Esophagus mucosa (tissue), 1 donor: ENCODE results near the gene PLD3. TPM values are rescaled to one million over a fixed set of nuclear protein-coding genes. Genes with fewer than 3 reads are reported as not detected.
"Not testable (repeated sequence)": the region's sequence is repeated elsewhere in the genome, so short reads cannot be mapped to it uniquely, and the experiment has no call there.

ENCODE experiments used
- ATAC-seq: fragments of 200-7000 bp; cut with Tn5 transposase; one replicate; pipeline ENCODE4 v1.9.1; 2020
- total RNA-seq: library from RNA; stranded (reverse); gene quantifications from one replicate; pipeline ENCODE4 v1.2.4, GENCODE V29; 2023
- donor health status: DM: yes; HTN: yes; CAD: no.

The PLD3 gene
- total RNA-seq, 1 donor from 2014 or later, result 55.4 TPM

DNA sequence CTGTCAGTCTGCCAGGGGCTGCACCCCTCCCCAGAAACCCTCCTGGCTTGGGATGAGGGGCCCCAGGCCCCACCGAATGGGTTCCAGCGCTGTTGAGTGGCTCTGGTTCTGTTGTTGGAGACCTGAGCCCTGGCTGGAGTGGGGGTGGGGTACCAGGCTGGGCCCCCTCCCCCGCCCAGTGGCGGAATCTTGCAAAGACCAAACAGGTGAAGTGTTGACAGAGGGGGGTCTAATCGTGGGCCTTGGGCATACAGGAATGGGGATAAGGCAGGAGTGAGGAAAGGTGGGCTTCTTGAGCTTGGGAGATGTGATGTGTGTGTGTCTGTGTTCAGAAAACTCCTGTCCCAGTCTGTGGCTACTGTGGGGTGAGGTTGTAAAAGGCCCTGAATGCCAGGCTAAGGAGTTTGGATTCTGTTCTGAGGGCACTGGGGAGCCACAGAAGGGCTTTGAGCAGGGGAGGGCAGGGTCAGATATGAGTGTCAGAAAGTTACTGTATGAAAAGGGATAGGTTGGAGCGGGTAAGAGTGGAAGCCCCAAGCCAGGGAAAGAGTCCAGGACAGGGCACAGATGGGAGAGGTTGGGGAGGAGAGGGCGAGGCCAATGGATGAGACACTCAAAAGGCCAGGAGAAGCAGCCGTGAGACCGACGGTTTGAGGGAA is 41.7 kb downstream of the PLD3 start, which contains the start of gene HIPK4:
Gene HIPK4, minus strand, starts transcription at position 98 of the 659 bp plus-strand sequence. CDS start 279 bp downstream, outside the sequence.
- no peak for ATAC-seq

GRCh38 chr19:40392123-40392522 is 43.6 kb downstream of the PLD3 start:
- ATAC-seq, result no peak

DNA sequence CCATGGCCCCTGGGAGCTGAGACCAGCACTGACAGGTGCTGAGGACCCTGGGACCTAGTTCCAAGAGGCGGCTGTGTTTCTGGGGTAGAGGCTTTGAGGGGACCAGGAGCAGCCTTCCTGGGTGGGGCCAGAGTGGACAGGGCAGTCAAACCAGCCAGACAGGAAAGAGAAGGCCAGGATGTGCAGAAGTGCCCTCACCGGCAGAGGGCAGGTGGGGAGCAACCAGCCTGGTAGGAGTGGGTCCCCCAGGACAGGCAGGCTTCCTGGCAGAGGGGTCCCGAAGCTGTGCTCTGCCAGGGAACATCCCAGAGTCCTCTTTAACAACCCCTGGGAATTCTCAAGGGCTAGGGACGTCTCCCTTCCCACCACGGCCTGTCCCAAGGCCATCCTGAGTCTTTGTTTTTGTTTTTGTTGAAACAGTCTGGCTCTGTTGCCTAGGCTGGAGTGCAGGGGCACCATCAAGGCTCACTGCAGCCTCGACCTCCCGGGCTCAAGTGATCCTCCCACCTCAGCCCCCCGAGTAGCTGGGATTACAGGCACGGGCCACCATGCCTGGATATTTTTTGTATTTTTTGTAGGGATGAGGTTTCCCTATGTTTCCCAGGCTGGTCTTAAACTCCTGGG is 44.5 kb downstream of the PLD3 start:
- peak; percentile 83 for ATAC-seq

DNA sequence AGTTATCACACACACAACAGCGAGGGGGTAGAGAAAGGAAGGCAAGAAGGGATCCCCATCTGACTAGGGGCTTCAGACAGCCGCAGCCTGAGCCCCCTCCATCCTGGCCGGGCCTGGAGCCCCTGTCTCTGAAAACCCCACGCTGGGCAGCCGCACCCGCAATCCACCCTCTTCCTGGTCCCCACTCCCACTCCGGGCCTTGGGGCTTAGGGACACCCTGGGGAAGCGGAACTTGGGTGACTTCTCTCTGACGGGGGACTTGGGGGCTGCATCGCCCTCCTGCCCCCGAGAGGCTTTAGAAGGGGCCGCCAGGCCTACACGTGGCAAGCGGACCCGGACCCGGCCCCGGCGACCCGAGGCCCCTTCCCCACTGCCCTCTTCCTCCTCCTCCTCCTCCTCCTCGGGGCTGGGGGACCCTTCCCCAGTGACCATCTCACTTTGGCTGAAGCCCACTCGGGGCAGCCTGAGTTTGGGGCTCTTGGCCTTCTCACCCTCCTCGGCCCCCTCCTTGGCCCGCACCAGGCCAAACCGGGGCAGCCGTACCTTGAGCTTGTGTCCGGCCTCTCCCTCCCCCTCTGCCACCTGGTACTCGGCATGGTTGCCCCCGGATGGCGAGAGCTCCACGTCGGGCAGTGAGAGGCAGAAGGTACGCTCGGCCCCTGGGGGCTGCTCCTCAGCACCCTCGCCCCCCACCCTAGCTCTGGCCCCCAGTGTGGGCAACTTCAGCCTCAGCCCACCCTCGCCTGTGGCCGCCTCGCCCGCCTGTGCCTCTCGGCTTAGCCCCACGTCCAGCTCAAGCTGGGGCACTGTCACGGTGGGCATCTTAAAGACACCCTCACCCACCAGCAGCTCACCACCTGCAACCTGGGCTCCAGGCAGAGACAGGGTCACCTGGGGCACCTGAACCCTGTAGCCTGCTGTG is 45.7 kb downstream of the PLD3 start:
- ATAC-seq, result no peak

- ATAC-seq, result no peak
Measured at GRCh38 chr19:40394816-40395210, 46.3 kb downstream of the PLD3 start.

DNA sequence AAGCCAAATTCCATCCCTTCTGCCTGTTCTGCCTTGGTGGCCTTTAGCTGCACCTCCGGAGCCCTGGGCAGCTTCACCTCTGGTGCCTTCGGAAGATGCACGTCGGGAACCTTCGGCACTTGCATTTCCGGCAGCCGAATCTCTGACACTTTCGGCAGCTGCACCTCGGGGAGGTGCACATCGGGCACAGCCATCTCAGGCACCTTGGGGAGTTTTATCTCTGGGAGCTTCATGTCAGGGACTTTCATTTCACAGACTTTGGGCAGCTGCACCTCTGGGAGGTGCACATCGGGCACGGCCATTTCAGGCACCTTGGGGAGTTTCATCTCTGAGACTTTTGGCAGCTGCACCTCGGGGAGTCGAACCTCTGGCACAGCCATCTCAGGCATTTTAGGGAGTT is 47.5 kb downstream of the PLD3 start:
- ATAC-seq, result no peak

DNA sequence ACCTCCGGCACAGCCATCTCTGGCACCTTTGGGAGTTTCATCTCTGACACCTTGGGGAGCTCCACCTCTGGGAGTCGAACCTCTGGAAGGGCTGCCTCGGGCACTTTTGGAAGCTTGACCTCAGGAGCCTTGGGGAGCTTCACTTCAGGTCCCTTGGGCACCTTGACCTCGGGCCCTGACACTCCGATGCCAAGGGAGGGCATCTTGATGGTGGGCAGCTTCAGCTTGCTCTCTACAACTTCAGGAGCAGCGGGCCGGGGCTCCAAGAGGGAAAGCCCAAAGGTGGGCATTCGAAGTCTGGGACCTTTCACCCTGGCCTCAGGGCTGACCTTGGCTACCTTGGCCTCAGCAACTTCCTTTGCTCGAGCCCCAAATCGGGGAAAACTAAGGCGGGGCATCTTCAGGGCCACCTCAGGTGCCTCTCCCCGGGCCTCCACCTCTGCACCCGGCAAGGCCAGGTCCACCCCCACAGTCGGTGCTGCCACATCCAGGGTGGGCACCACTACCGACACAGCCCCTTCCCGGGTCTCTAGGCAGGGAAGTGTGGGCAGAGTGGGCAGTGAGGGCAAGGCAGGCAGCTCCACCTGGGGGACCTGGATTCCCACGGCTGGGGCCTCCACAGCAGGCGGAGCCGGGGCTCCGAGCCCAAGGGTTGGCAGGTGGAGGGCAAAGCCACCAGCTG is 48.5 kb downstream of the PLD3 start:
- ATAC-seq, result no peak

DNA sequence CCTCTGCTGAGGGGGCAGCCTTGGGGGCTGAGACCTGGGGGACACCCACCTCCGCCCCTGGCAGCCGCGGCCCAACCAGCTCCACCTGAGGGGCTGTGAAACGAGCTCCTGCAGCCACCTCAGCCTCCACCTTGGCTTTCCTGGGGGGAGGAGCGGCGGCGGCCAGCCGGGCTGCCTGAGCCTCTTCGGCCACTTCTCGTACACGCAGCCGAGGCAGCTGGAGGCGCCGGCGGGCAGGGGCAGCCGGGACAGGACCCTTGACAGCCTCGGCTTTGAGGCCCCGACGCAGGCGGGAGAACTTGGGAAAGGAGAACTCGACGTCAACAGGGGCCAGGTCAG is 49.0 kb downstream of the PLD3 start:
- no peak for ATAC-seq

GRCh38 chr19:40398417-40399131 is 50.1 kb downstream of the PLD3 start:
- peak; percentile 51 for ATAC-seq

GRCh38 chr19:40400559-40400958 is 52.1 kb downstream of the PLD3 start:
- no peak for ATAC-seq

- peak; percentile 83 for ATAC-seq
Measured at GRCh38 chr19:40403262-40403984, 54.9 kb downstream of the PLD3 start.

GRCh38 chr19:40407714-40408597 is 59.5 kb downstream of the PLD3 start:
- no peak for ATAC-seq

DNA sequence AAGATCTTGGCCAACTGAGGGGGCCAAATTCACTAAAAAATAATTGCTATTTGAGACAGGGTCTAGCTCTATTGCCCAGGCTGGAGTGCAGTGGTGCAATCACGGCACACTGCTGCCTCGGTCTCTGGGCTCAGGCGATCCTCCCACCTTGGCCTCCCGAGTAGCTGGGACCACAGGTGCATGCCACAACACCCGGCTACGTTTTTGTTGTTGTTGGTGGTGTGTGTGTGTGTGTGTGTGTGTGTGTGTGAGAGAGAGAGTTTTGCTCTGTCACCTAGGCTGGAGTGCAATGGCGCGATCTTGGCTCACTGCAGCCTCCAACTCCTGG is 60.1 kb downstream of the PLD3 start:
- ATAC-seq, result not testable (repeated sequence)

GRCh38 chr19:40410030-40410389 is 61.5 kb downstream of the PLD3 start:
- no peak for ATAC-seq

- ATAC-seq, result peak; percentile 25
Measured at GRCh38 chr19:40411125-40411842, 62.8 kb downstream of the PLD3 start.

DNA sequence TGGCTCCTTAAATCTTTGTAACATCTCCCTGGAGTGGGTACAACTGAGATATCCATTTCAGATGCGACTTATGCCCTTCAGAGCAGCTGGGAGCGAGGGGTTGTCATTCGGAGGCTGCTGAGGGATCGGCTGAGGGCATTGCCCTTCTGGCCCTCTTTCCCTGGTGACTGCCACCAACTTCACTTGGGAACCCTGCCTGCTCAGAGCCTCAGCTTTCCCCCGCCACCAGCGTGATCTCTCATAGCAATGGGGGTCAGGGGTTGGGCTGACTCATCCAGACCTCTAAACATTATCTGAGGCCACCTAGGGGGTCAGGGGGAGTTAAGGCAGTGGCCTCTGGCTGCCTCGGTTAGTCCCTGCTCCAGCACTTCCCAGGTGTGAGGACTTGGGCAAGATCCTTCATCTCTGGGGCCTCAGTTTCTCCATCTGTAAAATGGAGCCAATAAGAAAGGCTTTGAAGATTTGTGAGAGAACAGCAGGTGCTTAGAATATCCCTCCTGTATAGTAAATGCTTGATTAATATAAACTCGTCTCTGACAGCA is 63.5 kb downstream of the PLD3 start:
- ATAC-seq, result no peak

- no peak for ATAC-seq
Measured at GRCh38 chr19:40412866-40413265, 64.4 kb downstream of the PLD3 start.

DNA sequence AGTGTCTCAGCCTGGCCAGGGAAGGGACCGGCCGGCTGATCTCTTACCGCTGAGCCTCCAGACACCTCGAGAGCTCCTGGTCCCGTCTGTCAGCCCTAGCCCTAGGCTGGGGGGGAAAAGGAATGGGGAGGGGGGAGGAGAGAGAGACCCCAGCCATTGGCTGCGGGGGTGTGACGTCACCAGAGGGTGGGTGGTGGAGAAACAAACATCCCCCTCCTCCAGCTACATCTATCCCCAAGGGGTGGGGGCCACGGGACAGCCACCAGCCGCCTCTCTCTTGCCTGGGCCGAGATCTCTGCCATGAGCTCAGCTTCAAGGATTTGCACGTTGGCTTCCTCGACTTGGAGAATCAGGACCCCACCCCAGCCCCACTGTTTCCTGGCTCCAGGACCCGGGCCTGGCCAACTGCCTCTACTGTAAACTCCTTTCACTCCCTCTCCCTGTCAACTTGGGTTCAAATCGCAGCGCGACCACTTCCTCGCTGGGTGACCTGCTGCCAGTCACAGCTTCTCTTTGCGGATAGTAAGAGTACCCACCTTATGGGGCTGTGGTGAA is 64.9 kb downstream of the PLD3 start, which contains the start of gene PRX:
Gene PRX, minus strand, starts transcription at position 88 of the 555 bp plus-strand sequence. CDS start 5,446 bp downstream, outside the sequence.
- no peak for ATAC-seq
